GM19238 (cell line): ENCODE results near the gene THAP4.

Experiments
- DNase-seq: peaks from one replicate; pipeline ENCODE4 v3.0.0; 2011; ENCODE audit warnings: low spot score; ENCODE audit not compliant: insufficient read length

The THAP4 gene

GRCh38 chr2:241640165-241640795 lies 3.3 kb upstream of the THAP4 start:
- no peak for DNase-seq

- no peak for DNase-seq
Measured at GRCh38 chr2:241639385-241639784, 2.4 kb upstream of the THAP4 start.

- no peak for DNase-seq
Measured at GRCh38 chr2:241638940-241639339, 2.0 kb upstream of the THAP4 start.

GRCh38 chr2:241637795-241638660 lies 1.1 kb upstream of the THAP4 start:
- DNase-seq: peak; percentile 58

GRCh38 chr2:241636182-241637017 lies 558 bp downstream of the THAP4 start:
- peak; percentile 62 for DNase-seq

GRCh38 chr2:241635756-241636155 lies 1.2 kb downstream of the THAP4 start:
- DNase-seq: no peak

GRCh38 chr2:241633561-241633960 lies 3.4 kb downstream of the THAP4 start:
- DNase-seq: no peak

- no peak for DNase-seq
Measured at GRCh38 chr2:241632478-241633325, 4.3 kb downstream of the THAP4 start.

GRCh38 chr2:241629762-241630435 lies 7.1 kb downstream of the THAP4 start:
- no peak for DNase-seq

GRCh38 chr2:241627675-241628074 lies 9.3 kb downstream of the THAP4 start:
- DNase-seq: no peak

- no peak for DNase-seq
Measured at GRCh38 chr2:241620419-241620769, 16.6 kb downstream of the THAP4 start.

- DNase-seq: no peak
Measured at GRCh38 chr2:241619597-241620418, 17.1 kb downstream of the THAP4 start.

- DNase-seq: no peak
Measured at GRCh38 chr2:241618829-241619228, 18.1 kb downstream of the THAP4 start.

- no peak for DNase-seq
Measured at GRCh38 chr2:241618296-241618805, 18.6 kb downstream of the THAP4 start.

GRCh38 chr2:241617431-241618154 lies 19.4 kb downstream of the THAP4 start:
- DNase-seq: peak; percentile 31

GRCh38 chr2:241616168-241617125 lies 20.5 kb downstream of the THAP4 start:
- no peak for DNase-seq

GRCh38 chr2:241615522-241616052 lies 21.4 kb downstream of the THAP4 start:
- no peak for DNase-seq
